Transverse colon (tissue), 3 donors: ENCODE measurements around the gene TMEM235.

Experiments used
- CTCF ChIP-seq, 5 experiments: fragments of 200-600 bp in 3 of 5; fragments of 450-650 bp in 2 of 5; sonication (generic) in 3 of 5; IDR thresholded peaks; 1 replicate in 2 of 5; 2 replicates in 3 of 5; pipeline ENCODE4 v1.5.1; 2016 to 2017; ENCODE audit warnings: antibody characterized with exemption in 5 of 5, inconsistent platforms in 3 of 5, mild to moderate bottlenecking in 2 of 5, moderate library complexity in 1 of 5
- EP300 ChIP-seq: sonication (generic); formaldehyde crosslinking; IDR thresholded peaks from one replicate; pipeline ENCODE4 v1.6.1; 2017; ENCODE audit warnings: antibody characterized with exemption, low read depth
- POLR2A ChIP-seq: fragments of 450-650 bp; IDR thresholded peaks from one replicate; pipeline ENCODE4 v1.6.1; 2016; ENCODE audit warnings: antibody characterized with exemption, mild to moderate bottlenecking, moderate library complexity

- TF ChIP-seq CTCF (IDR thresholded peaks at IDR 0.05) (no peak), EP300 (no peak), POLR2A (no peak)
Measured at GRCh38 chr17:78278139-78278741, 46.8 kb downstream of the TMEM235 start.
